Measurements from ENCODE around the gene NMNAT3. TPM values are rescaled to one million over a fixed set of nuclear protein-coding genes. Genes with fewer than 3 reads are reported as not detected.
A peak's percentile ranks its signal among the peaks of the same experiment; 100 is the strongest.

The NMNAT3 gene
- total RNA-seq, 2 experiments from 2014 or later: 0.15 TPM; not detected in 1

GRCh38 chr3:139521144-139521543 lies 156.6 kb downstream of the NMNAT3 start:
- no peak overlapping the region for H3K4me3 ChIP-seq (ENCODE audit: low read depth, low read length, poor library complexity, severe bottlenecking)
- no peak overlapping the region for H3K4me2 ChIP-seq (ENCODE audit: low read length)
- no peak overlapping the region for H3K27ac ChIP-seq (ENCODE audit: low read depth, low read length, poor library complexity, severe bottlenecking)
- no TSS peak for BruUV-seq (replicated peaks)
- POLR2A ChIA-PET: interaction anchor here (0.7 kb wide), 1 partner anchor 70 kb away, joined by 5 read pairs; no protein-coding TSS in a partner anchor
- H2AFZ ChIP-seq (ENCODE audit: low read length): no peak overlapping the region
- H4K20me1 ChIP-seq (ENCODE audit: insufficient read depth, low read length): no peaks in the 10 kb centered on the region
- no peaks in the 10 kb centered on the region for H3K9me2 ChIP-seq (ENCODE audit: insufficient read depth, low read length)
- intact Hi-C loops (cut with micrococcal nuclease; ENCODE audit: unreplicated experiment): no loop called here
- no peak for TF ChIP-seq CTCF (conservative IDR thresholded peaks at IDR 0.05; ENCODE audit: low read length)
- TF ChIP-seq EZH2phosphoT487 (IDR thresholded peaks at IDR 0.05; ENCODE audit: borderline replicate concordance, low read depth, low read length): no peak
- no peaks in the 10 kb centered on the region for H3K9me3 ChIP-seq (ENCODE audit: low read length)
- no peaks in the 10 kb centered on the region for H3K36me3 ChIP-seq (ENCODE audit: insufficient read depth, low read length)
- H3K79me2 ChIP-seq (ENCODE audit: insufficient read depth, low read depth, low read length): no peaks in the 10 kb centered on the region
- peaks cover 4% of the 10 kb centered on the region for H3K4me1 ChIP-seq (ENCODE audit: insufficient read depth, low read length, poor library complexity, severe bottlenecking)
- no peak for DNase-seq (ENCODE audit: low spot score)
- CTCF ChIA-PET (ENCODE audit: unreplicated experiment): interaction anchor here (0.9 kb wide), 1 partner anchor 12 kb away, joined by 3 read pairs; no protein-coding TSS in a partner anchor

- Histone ChIP-seq H4K20me1 (ENCODE audit: insufficient read depth, low read length) (no peaks in the 10 kb centered on the region), H3K9me2 (ENCODE audit: insufficient read depth, low read length) (no peaks in the 10 kb centered on the region), H3K4me3 (ENCODE audit: low read depth, low read length, poor library complexity, severe bottlenecking) (no peak overlapping the region), H3K4me1 (ENCODE audit: insufficient read depth, low read length, poor library complexity, severe bottlenecking) (peaks cover 4% of the 10 kb centered on the region), H3K4me2 (ENCODE audit: low read length) (no peak overlapping the region), H3K27ac (ENCODE audit: low read depth, low read length, poor library complexity, severe bottlenecking) (no peak overlapping the region), H2AFZ (ENCODE audit: low read length) (no peak overlapping the region), H3K36me3 (ENCODE audit: insufficient read depth, low read length) (no peaks in the 10 kb centered on the region), H3K9me3 (ENCODE audit: low read length) (no peaks in the 10 kb centered on the region), H3K79me2 (ENCODE audit: insufficient read depth, low read depth, low read length) (no peaks in the 10 kb centered on the region)
- ChIA-PET POLR2A (interaction anchor here (0.5 to 0.7 kb wide), 2 partner anchors 1066 to 1318 kb away, joined by 3 read pairs; no protein-coding TSS in a partner anchor), CTCF (ENCODE audit: unreplicated experiment) (no interaction called here)
- intact Hi-C loops (cut with micrococcal nuclease; ENCODE audit: unreplicated experiment): no loop called here
- peak; percentile 8 for DNase-seq (ENCODE audit: low spot score)
- BruUV-seq (replicated peaks): no TSS peak
- peak; percentile 68 for TF ChIP-seq CTCF (conservative IDR thresholded peaks at IDR 0.05; ENCODE audit: low read length)
- TF ChIP-seq EZH2phosphoT487 (IDR thresholded peaks at IDR 0.05; ENCODE audit: borderline replicate concordance, low read depth, low read length): no peak
Observed at GRCh38 chr3:139519998-139520737, 157.6 kb downstream of the NMNAT3 start.
